Calu3 (cell line): Measurements from ENCODE around the gene GDF7. TPM values are rescaled to one million over a fixed set of nuclear protein-coding genes. Genes with fewer than 3 reads are reported as not detected.

Source experiments
- BruUV-seq: library from RNA; stranded (reverse); fragments of 400-500 nt; replicated peaks from 2 replicates; lab custom pipeline; 2021; lab: Mats Ljungman, UMichigan
- CTCF ChIA-PET: fragments of 300-600 bp; sonication (Branson Sonifier 250); formaldehyde crosslinking; loops from one replicate; lab custom pipeline; 2022; ENCODE audit warnings: antibody characterized with exemption; lab: Charles Lee
- DNase-seq: peaks from one replicate; pipeline ENCODE4 v3.0.0; 2022
- H3K27ac Mint-ChIP-seq: one replicate; pipeline ENCODE4 v1.8.0; 2022; ENCODE audit warnings: mixed read lengths; ENCODE audit not compliant: unreplicated experiment
- H3K27me3 Mint-ChIP-seq: one replicate; pipeline ENCODE4 v1.8.0; 2022; ENCODE audit warnings: mixed read lengths; ENCODE audit not compliant: unreplicated experiment
- H3K36me3 Mint-ChIP-seq: one replicate; pipeline ENCODE4 v1.8.0; 2022; ENCODE audit warnings: mild to moderate bottlenecking, moderate library complexity, mixed read lengths; ENCODE audit not compliant: insufficient read depth, unreplicated experiment
- H3K4me1 Mint-ChIP-seq: one replicate; pipeline ENCODE4 v1.8.0; 2022; ENCODE audit warnings: mild to moderate bottlenecking, low read depth, mixed read lengths; ENCODE audit not compliant: unreplicated experiment
- H3K4me3 Mint-ChIP-seq: one replicate; pipeline ENCODE4 v1.8.0; 2022; ENCODE audit warnings: mild to moderate bottlenecking, low read depth, moderate library complexity, mixed read lengths; ENCODE audit not compliant: unreplicated experiment
- H3K9me3 Mint-ChIP-seq: one replicate; pipeline ENCODE4 v1.8.0; 2022; ENCODE audit warnings: low read depth, mixed read lengths; ENCODE audit not compliant: unreplicated experiment
- CTCF ChIP-seq: fragments of 200-600 bp; IDR thresholded peaks from one replicate; pipeline ENCODE4 v1.8.0; 2022; ENCODE audit warnings: antibody characterized with exemption; ENCODE audit not compliant: unreplicated experiment
- intact Hi-C: fragments of 100-400 bp; cut with micrococcal nuclease; formaldehyde crosslinking; loops from one replicate; pipeline ENCODE4 v1.10.0; 2022; ENCODE audit not compliant: unreplicated experiment
- total RNA-seq: library from RNA; stranded (reverse); gene quantifications from 2 replicates; pipeline ENCODE4 v1.2.3, GENCODE V29; 2022

Gene GDF7
- total RNA-seq, 1 experiment from 2014 or later, result not detected

- peaks cover 36% of the 10 kb centered on the region for H3K4me1 Mint-ChIP-seq
- no TSS peak for BruUV-seq
- H3K9me3 Mint-ChIP-seq, result no peaks in the 10 kb centered on the region
- H3K4me3 Mint-ChIP-seq, result no peak overlapping the region
- intact Hi-C loops, result no loop called here
- peaks cover 30% of the 10 kb centered on the region for H3K36me3 Mint-ChIP-seq
- no peak overlapping the region for H3K27ac Mint-ChIP-seq
- TF ChIP-seq CTCF, result no peak
- DNase-seq, result no peak
- CTCF ChIA-PET, result no interaction called here
- no peaks in the 10 kb centered on the region for H3K27me3 Mint-ChIP-seq
Observed at GRCh38 chr2:20637147-20637546, 29.8 kb upstream of the GDF7 start.

GRCh38 chr2:20638014-20638413 lies 28.9 kb upstream of the GDF7 start:
- peaks cover 39% of the 10 kb centered on the region for H3K4me1 Mint-ChIP-seq
- H3K27ac Mint-ChIP-seq, result no peak overlapping the region
- no peak for TF ChIP-seq CTCF
- H3K36me3 Mint-ChIP-seq, result peaks cover 30% of the 10 kb centered on the region
- intact Hi-C loops, result no loop called here
- H3K9me3 Mint-ChIP-seq, result no peaks in the 10 kb centered on the region
- H3K27me3 Mint-ChIP-seq, result no peaks in the 10 kb centered on the region
- H3K4me3 Mint-ChIP-seq, result no peak overlapping the region
- DNase-seq, result no peak
- CTCF ChIA-PET, result no interaction called here
- no TSS peak for BruUV-seq

- CTCF ChIA-PET, result no interaction called here
- Mint-ChIP-seq H3K27ac (no peak overlapping the region), H3K4me3 (no peak overlapping the region), H3K4me1 (peaks cover 34% of the 10 kb centered on the region), H3K9me3 (no peaks in the 10 kb centered on the region), H3K36me3 (peaks cover 29% of the 10 kb centered on the region), H3K27me3 (no peaks in the 10 kb centered on the region)
- TF ChIP-seq CTCF, result no peak
- intact Hi-C loops, result no loop called here
- no peak for DNase-seq
- BruUV-seq, result no TSS peak
Observed at GRCh38 chr2:20638646-20639430, 28.1 kb upstream of the GDF7 start.

- Mint-ChIP-seq H3K4me3 (no peak overlapping the region), H3K4me1 (peaks cover 18% of the 10 kb centered on the region), H3K27ac (no peak overlapping the region), H3K9me3 (no peaks in the 10 kb centered on the region), H3K36me3 (peaks cover 20% of the 10 kb centered on the region), H3K27me3 (no peaks in the 10 kb centered on the region)
- no TSS peak for BruUV-seq
- no peak for TF ChIP-seq CTCF
- intact Hi-C loops, result no loop called here
- CTCF ChIA-PET, result interaction anchor here (2.9 kb wide), 1 partner anchor 229 kb away, joined by 25 read pairs; no protein-coding TSS in a partner anchor
- DNase-seq, result no peak
Observed at GRCh38 chr2:20640411-20641122, 26.4 kb upstream of the GDF7 start.
